Measurements from ENCODE around the gene UQCR11.

DNA sequence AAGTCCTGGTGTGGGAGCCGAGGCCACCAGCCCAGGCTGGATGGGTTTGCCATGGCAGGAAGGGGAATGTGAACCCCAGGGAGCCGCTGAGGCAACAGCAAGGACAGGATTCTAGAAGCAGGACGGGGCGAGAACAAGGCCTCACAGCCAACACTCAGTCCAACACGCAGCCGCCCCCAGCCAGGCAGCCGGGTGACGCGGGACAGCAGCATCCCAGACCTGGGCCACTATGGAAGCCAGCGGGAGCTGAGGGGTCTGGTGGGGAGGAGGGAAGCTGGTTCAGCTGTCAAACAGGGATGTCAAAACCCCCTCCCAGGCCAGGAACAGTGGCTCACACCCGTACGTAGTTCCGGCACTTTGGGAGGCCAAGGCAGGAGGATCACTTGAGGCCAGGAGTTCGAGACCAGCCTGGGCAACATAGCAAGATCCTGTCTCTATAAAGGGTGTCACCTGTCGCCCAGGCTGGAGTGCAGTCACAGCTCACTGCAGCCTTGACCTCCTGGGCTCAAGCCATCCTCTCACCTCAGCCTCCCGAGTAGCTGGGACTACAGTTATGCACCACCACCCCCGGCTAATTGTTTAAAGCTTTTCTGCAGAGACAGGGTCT lies 43.9 kb downstream of the UQCR11 start:
- TF ChIP-seq CTCF (IDR thresholded peaks at IDR 0.05) (no peak), POLR2AphosphoS5 (IDR thresholded peaks at IDR 0.05) (no peak), EP300 (IDR thresholded peaks at IDR 0.05) (no peak), POLR2A (IDR thresholded peaks at IDR 0.05) (no peak)

All from gastroesophageal sphincter (tissue), 3 donors.